GM19324 (cell line): ENCODE measurements around the gene ZNF341.

Experiments used
- ATAC-seq: cut with Tn5 transposase; IDR thresholded peaks from one replicate; pipeline ENCODE4 v1.9.1; 2021; ENCODE audit warnings: mild to moderate bottlenecking, moderate library complexity; ENCODE audit not compliant: unreplicated experiment, low FRiP score

ZNF341 gene

DNA sequence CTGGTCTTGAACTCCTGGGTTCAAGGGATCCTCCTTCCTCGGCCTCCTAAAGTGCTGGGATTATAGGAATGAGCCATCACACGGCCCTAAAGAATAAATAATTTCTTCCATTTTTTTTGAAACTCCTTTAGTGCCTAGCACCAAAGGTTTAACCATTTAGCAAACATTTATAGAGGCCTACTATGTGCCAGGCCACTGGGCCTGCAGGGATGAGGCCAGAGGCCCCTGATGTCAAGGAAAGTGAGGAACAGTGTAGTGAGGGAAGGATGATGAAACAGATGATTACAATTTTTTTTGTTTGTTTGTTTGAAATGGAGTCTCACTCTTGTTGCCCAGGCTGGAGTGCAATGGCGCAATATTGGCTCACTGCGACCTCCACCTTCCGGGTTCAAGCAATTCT, 33.8 kb downstream of the ZNF341 start:
- ATAC-seq: no peak

DNA sequence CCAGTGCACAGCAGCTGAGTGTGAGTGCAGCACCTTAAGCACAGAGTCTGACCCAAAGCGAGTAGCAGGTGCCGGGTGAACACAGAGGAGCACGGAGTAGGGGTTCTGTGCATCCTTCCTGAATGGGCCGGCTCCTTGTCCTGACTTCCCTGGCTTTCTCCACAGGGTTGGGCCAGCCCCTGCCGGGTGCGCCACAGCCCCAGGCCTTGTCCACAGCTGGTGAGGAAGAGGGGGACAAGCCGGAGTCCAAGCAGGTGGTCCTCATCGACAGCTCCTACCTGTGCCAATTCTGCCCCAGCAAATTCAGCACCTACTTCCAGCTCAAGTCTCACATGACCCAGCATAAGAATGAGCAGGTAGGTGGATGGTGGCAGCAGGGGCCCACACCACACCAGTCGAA, 34.9 kb downstream of the ZNF341 start:
- no peak for ATAC-seq

DNA sequence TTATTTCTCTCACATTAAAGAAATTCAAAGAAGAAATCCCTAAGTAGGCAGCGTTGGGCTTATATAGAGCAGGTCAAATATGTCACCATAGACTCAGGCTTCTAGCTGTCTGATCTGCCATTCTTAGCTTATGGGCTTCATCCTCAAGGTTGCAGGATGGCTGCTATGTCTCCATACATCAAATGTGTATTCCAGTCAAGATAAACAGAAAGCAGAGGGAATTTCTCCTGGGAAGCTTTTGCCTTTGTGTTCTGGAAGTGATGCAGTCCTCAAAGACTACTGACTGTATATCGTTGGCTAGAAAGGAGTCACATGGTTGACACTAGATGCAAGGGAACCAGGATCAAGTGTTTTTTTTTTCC, 36.0 kb downstream of the ZNF341 start:
- ATAC-seq: no peak

DNA sequence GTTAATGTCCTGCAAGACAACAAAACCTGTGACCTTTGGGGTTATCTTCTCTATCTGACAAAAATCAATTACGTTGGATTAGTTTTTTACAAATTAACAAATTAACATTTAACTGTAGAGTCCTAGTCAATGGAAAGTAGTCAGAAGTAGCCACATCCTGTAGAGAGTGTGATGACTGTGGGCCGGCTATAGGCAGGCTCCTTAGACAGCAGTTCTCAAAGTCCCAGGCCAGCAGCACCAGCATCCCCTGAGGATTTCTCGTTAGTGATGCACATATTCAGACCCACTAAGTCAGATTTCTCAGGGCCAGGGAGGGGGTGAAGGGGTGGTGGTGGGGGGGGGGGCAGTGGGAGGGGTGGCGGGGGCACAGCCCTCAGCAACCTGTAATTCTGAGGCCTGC, 37.2 kb downstream of the ZNF341 start:
- ATAC-seq: no peak

DNA sequence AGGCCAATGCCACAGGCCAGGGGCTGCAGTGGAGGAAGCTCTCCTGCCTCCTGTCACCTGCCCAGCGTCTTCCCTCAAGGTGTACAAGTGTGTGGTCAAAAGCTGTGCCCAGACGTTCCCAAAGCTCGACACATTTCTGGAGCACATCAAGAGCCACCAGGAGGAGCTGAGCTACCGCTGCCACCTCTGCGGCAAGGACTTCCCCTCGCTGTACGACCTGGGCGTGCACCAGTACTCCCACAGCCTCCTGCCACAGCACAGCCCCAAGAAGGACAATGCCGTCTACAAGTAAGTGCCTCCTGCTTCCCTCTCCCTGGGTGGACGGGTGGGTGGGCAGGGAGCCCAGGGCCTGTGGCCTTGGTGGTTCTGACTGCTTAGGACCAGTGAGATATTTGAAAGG, 38.2 kb downstream of the ZNF341 start:
- no peak for ATAC-seq

DNA sequence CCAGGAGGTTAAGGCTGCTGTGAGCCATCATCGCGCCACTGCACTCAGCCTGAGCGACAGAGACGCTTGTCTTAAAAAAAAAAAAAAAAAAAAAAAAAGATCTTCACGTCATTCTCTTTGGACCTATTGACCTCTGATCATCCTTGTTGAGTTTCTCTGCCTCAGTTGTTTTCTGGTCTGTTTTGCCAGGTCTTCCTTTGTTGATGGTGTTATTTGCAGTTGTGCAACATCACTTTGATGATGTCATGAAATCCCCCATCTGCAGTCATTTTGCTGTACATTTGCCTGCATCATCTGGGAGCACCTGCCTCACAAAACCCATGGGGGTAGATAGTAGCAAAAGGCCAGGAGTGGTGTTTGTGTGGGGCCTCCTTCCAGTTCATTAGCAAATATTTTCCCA, 40.1 kb downstream of the ZNF341 start:
- ATAC-seq: no peak

DNA sequence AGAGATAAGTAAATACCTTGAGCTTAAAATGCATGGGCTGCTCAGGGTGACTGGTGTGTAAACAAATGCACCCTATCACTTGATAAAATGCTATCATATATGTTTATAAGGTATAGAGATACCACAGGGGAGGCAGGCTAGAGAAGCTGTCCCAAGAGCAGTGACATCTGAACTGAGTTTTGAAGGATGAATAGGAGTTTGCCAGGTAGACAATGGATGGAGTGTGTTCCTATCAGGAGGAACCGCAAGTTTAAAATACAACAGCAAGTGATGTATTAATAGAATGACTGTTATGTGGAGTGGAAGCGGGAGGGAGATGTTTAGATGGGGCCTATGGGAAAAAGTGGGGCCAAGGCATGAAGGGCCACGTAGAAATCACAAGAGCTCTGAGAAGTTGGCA, 40.6 kb downstream of the ZNF341 start:
- no peak for ATAC-seq

DNA sequence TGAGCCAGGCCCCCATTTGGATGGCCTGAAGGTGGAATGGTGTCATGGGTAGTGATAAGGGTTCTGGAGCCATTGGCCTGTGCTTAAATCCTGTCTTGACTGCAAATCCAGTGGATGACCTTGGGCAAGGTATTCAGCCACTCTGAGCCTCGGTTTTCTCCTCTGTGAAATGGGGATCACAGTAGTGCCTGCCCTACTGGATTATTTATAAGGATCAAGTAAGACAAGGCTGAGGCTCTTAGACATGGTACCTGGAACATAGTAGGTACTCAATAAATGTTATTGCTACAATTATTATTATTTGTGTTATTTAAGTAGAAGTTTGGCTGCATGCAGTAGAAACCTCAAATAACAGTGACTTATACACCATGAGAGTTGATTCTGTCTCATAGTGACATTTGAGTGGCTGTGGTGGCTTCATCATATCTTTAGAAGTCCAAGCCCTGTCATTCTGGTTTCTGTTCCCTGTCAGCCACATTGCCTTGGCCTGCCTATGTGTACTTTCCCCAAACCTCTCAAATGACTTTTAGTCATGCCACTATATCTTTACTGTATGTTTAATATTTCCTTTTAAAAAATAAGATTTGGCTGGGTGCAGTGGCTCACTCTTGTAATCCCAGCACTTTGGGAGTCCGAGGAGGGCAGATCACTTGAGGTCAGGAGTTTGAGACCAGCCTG, 41.8 kb downstream of the ZNF341 start:
- no peak for ATAC-seq

DNA sequence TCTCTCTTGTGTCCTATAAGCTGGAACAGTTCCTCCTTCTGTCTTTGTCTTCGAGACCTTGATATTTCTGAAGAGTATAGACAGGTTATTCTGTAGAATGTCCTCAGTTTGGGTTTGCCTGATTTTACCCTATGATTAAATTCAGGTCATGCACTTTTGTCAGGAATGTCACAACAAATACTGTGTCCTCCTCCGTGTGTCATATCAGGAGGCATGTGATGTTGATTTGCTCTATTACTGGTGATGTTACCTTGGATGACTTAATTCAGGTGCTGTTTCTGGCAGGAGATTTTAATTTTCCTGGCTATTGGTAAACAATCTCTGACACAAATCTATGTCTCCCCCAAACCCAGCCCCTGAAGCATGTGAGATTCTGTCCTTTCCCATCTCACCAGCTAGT, 46.0 kb downstream of the ZNF341 start:
- no peak for ATAC-seq

DNA sequence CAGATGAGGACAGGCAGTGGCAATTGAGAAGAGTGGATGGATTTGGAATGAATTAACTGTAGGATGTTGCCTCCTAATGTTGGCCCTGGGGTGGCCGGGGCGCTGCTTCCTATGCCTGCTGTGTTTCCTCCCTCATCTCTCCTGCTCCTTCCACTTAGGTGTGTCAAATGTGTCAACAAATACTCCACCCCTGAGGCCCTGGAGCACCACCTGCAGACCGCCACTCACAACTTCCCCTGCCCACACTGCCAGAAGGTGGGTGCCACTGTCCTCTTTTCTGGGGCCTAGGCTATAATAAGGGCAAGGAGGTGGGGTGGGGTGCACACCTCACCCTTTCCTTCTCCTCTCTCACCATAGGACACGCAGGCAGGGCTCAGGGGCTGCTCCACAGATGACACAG, 49.3 kb downstream of the ZNF341 start:
- no peak for ATAC-seq

DNA sequence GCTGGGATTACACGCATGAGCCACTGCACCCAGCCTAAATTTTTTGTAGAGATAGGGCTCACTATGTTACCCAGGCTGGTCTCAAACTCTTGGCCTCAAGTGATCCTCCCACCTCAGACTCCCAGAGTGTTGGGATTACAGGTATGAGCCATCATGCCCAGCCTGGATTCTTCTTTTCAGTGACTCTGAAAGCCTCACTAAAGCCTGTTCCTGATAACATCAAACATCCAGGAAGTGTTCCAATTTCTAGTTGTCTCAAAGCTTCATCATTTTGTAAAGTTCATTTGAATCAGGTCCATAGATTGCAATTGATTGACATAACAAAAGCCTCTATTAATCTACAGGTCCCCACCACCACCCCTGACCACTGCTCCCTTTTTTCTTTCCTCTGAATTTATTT, 50.1 kb downstream of the ZNF341 start:
- no peak for ATAC-seq

DNA sequence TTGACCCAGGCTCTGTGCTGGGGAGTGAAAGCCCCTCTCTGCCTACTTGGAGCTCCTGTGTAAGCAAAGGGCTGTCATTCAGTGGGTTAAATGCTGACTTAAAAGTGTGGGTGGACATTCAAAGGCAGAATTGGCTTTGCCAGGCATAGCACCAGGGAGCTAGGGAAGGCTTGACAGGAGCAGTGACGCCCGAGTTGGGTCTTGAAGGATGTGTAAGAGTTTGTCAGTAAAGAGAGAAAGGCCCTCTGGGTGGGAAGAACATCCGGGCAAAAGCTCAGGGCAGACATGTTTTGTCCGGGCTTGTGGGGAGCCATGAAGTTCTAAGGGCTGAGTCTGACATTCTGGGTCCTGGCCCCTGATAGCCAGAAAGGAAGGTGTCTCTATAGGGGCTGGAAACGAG, 51.5 kb downstream of the ZNF341 start:
- no peak for ATAC-seq

DNA sequence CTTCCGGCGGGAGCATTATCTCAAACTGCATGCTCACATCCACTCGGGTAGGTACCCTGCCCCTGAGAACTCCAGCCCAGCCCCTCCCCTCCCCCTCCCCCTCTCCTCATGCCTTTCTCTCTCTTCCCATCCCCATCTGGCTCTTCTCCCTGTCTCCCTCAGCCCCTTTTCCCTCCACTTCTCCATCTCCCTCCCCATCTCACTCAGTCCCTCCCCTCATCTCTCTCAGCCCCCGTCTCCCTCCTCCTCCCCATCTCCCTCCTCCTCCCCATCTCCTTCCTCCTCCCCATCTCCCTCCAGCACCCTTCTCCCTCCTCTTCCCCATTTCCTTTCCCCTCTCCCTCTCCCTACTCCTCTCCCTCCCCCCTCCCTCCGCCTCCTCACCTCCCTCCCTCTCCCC, 52.0 kb downstream of the ZNF341 start:
- ATAC-seq: no peak

DNA sequence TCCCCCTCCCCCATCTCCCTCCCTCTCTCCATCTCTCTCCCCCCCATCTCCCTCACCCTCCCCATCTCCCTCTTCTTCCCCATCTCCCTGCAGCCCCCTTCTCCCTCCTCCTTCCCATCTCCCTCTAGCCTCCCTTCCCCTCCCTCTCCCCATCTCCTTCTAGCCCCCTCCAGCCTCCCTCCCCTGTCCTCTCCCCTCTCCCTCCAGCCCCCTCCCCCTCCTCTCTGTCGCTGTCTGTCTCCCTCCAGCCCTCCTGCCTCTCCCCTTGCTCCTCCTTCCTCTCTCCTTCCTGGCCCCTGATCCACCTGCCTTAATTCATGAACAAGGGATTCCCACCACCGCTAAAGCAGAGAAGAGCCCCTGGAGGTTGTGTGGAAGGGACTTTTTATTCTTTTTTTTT, 52.4 kb downstream of the ZNF341 start:
- no peak for ATAC-seq

DNA sequence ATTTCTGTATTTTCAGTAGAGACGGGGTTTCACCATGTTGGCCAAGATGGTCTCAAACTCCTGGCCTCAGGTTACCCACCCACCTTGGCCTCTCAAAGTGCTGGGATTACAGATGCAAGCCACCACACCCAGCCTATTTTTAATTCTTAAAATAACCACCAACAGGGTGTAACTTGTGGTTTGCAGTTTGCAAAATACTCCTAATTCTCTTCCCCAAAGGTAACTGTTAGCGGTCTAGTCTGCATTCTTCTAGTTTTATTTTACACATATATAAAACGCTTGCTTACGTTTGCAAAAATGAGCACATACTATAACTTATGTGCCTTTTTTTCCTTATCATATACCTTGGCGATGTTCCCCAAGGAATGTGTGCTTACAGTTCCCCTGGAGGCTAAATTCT, 53.7 kb downstream of the ZNF341 start:
- ATAC-seq: no peak

DNA sequence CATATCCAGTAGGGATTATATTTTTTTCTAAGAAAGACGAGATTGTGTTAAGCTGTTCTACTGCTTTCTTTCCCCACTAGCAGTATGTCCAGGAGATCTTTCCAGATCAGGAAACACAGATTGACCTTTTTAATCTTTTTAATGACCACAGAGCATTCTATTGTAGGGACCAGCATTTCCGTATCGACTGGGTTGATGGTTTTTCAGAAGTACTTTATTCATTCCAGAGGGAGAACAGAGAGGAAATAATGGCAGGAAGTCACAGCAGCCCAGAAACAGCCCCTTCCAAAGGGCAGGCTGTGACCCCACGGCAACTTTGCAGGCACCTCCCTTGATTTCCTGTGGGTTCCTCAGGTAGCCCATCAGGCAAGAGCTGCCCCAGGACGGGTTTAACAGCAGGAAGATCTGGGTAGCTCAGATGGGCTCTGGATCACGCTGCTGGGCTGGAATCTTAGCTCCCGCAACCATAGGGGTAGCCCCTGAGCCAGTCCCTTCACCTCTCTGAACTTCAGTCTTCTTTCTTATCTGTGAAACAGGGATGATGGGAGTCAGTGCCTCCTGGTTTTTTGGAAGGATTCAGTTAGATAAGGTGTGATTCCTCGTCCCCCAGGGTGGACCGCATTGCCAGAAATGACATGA, 55.6 kb downstream of the ZNF341 start:
- no peak for ATAC-seq

DNA sequence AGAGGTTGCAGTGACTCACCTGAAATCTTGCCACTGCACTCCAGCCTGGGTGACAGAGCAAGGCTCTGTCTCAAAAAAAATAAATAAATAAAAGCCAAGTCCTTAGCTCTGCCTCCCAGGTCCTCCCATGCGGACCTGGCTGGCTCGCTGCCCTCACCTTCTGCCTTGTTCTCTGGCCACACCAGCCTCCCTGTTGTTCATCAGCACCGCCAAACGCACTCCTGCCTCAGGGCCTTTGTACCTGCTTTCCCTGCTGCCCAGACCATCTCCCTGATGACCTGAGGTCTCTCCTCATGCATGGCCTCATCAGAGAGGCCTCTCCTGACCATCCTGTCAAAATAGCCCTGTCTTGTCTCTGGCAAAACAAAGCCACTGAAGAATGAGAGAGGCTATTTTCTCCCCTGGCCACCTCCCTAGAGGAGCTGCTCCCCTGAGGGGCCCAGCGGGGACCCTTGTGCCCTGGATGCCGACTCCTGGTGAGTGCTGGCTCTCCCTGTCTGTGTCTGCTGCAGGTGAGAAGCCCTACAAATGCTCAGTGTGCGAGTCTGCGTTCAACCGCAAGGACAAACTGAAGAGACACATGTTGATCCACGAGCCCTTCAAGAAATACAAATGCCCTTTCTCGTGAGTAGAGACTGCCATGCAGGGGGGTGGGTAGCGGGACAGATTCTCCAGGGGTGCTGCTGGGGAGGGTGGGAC, 56.7 kb downstream of the ZNF341 start:
- ATAC-seq: no peak

DNA sequence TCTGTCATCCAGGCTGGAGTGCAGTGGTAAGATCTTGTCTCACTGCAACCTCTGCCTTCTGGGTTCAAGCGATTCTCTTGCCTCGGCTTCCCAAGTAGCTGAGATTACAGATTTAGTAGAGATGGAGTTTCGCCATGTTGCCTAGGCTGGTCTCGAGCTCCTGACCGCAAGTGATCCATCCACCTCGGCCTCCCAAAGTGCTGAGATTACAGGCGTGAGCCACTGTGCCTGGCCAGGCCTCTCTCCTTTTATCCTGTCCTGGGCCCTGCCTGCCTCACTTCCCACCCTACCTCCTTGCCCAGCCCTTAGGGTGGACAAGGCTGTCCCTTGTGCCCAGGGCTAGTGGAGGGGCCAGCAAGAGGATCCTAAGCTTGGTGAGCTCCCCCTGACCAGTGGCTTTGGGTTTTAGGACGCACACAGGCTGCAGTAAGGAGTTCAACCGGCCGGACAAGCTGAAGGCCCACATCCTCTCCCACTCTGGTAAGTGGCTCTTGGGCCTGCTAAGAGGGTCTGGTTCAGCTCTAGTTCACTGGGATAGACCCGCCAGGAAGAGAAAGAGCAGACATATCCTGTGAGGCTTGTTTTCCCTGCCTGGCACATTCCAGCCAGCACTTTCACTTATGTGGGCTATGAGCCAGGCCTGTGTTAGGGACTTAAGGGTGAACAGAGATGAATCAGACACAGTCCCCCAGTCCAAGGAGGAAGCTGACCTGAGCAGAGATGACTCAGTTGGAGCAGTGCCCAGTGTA, 57.5 kb downstream of the ZNF341 start:
- ATAC-seq: no peak

DNA sequence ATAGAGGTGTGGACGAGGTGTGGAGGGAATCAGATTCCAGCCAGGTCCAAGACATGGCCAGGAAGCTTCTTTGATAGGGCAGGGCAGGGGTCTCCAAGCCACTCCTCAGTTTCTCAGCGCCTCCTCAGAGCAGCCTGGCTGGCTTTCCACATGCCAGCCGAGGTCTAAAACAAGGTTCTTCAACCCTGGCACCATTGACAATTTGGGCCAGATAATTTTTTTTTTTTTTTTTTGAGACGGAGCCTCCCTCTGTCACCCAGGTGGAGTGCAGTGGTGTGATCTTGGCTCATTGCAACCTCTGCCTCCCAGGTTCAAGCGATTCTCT, 58.0 kb downstream of the ZNF341 start:
- no peak for ATAC-seq

DNA sequence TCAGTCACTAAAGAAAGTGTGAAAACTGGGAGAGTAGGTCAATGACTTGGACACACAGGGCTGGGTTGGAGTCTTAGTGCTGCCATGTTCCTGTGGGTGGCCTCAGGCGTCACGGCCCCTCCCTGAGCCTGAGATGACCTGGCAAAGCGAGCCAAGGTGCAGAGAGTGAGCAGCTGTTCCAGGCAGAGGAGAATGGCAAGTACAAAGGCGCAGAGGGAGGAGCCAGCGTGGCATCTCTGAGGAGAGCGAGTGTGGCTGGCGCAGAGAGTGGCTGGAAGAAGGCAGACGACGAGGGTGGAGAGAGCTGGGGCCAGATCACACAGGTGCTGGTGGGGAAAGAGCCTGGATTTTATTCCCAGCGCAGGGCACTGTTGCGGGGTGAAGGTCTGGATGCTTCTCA, 58.8 kb downstream of the ZNF341 start:
- ATAC-seq: no peak

DNA sequence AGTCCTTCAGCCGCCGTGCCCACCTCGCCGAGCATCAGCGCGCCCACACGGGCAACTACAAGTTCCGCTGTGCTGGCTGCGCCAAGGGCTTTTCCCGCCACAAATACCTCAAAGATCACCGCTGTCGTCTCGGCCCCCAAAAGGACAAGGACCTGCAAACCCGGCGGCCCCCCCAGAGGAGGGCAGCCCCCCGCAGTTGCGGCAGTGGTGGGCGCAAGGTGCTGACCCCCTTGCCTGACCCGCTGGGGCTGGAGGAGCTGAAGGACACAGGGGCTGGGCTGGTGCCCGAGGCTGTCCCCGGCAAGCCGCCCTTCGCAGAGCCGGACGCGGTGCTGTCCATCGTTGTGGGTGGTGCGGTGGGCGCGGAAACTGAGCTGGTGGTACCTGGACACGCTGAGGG, 59.2 kb downstream of the ZNF341 start:
- ATAC-seq: no peak

DNA sequence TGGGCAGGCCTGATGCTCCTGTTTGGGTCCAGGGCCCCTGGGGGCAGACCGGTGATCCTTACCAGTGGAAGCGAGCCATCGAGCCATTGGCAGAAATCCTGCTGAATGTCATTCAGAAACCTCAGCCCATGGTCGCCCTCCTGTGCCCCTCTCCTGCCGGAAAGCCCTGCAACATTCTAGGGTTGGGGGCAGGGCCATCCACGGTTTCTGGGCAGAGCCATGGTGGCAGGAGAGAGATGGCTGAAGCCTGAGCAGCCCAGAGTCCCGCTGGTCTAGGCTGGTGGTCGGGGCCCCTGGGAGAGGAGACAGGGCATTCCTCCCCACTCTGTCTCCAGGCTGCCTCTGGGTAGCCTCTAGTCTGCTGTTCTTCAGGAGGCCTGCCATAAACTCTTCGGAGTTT, 59.7 kb downstream of the ZNF341 start:
- ATAC-seq: no peak
